Type B pancreatic cell (in vitro differentiated cells): ENCODE measurements around the gene ATP11B. TPM values are rescaled to one million over a fixed set of nuclear protein-coding genes. Genes with fewer than 3 reads are reported as not detected.

Experiments used
- DNase-seq: peaks from one replicate; pipeline ENCODE4 v3.0.0; 2021; ENCODE audit warnings: mixed read lengths; ENCODE audit not compliant: unreplicated experiment; ENCODE audit errors: extremely low spot score
- H3K27ac Mint-ChIP-seq: 2 replicates; pipeline ENCODE4 v1.8.0; 2021; ENCODE audit warnings: mild to moderate bottlenecking, mixed read lengths
- H3K27me3 Mint-ChIP-seq: 2 replicates; pipeline ENCODE4 v1.8.0; 2021; ENCODE audit warnings: mixed read lengths
- H3K36me3 Mint-ChIP-seq: 2 replicates; pipeline ENCODE4 v1.8.0; 2021; ENCODE audit warnings: mixed read lengths
- H3K4me1 Mint-ChIP-seq: one replicate; pipeline ENCODE4 v1.8.0; 2021; ENCODE audit warnings: mixed read lengths; ENCODE audit not compliant: unreplicated experiment
- H3K4me3 Mint-ChIP-seq: 2 replicates; pipeline ENCODE4 v1.8.0; 2021; ENCODE audit warnings: mild to moderate bottlenecking, mixed read lengths
- H3K9me3 Mint-ChIP-seq: 2 replicates; pipeline ENCODE4 v1.8.0; 2021; ENCODE audit warnings: mixed read lengths
- CTCF ChIP-seq: fragments of 200-600 bp; sonication (generic); conservative IDR thresholded peaks from 2 replicates; pipeline ENCODE4 v1.5.0; 2021; ENCODE audit warnings: antibody characterized with exemption, mild to moderate bottlenecking
- total RNA-seq: library from RNA; stranded (reverse); gene quantifications from 2 replicates; pipeline ENCODE4 v1.2.1, GENCODE V29; 2021; ENCODE audit warnings: low replicate concordance

ATP11B gene
- total RNA-seq, 1 donor from 2014 or later: 73.4 TPM

DNA sequence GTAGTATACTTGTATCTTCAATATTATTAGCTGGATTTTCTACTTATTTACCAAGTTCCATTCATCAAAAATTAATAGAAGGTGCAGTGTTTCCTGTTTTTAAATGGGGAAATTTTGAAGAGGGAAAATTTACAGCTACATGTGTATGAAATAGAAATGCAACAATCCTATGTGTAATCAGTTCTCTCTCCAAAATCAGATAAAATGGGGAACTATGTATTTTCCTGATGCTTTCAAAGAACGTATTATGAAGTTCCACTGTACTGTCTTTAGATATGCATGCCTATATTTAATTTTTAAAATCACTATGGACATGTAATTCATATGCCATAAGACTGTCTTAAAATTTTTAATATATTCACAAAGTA is 143.6 kb downstream of the ATP11B start:
- Mint-ChIP-seq H3K4me1 (peaks cover 4% of the 10 kb centered on the region), H3K9me3 (no peaks in the 10 kb centered on the region), H3K36me3 (peaks cover 8% of the 10 kb centered on the region), H3K4me3 (no peak overlapping the region), H3K27me3 (no peaks in the 10 kb centered on the region), H3K27ac (no peak overlapping the region)
- no peak for TF ChIP-seq CTCF
- DNase-seq: no peak

DNA sequence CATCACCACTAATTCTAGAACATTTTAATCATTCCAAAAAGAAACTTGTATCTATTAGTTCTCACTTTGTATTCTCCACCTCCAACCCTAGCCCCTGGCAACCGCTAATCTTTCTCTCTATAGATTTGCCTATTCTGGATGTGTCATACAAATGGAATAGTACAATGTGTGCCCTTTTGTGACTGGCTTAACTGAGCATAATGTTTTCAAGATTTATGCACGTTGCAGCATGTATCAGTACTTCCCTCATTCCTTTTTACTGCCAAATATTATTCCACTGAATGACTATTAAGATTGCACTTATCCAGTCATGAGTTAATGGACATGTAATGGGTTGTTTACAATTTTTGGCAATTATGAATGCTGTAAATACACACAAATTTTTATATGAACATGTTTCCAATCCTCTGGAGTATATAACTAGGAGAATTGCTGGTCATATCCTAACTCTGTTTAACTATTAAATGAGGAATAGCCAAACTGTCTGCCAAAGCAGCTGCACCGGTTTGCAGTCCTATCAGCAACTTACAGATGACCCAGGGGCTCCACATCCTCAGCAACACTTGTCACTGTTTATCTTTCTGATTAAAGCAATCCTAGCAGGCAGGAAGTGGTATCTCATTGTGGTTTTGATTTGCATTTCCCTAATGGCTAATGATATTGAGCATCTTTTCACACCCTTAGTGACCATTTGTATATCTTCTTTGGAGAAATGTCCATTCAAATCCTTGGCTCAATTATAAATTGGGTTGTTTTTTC is 144.2 kb downstream of the ATP11B start:
- Mint-ChIP-seq H3K9me3 (no peaks in the 10 kb centered on the region), H3K27ac (no peak overlapping the region), H3K36me3 (peaks cover 4% of the 10 kb centered on the region), H3K27me3 (no peaks in the 10 kb centered on the region), H3K4me3 (no peak overlapping the region), H3K4me1 (peaks cover 4% of the 10 kb centered on the region)
- TF ChIP-seq CTCF: no peak
- no peak for DNase-seq

GRCh38 chr3:182940266-182940808 is 147.0 kb downstream of the ATP11B start:
- H3K4me3 Mint-ChIP-seq: no peak overlapping the region
- peaks cover 4% of the 10 kb centered on the region for H3K4me1 Mint-ChIP-seq
- no peak for DNase-seq
- no peak for TF ChIP-seq CTCF
- H3K36me3 Mint-ChIP-seq: peaks cover 13% of the 10 kb centered on the region
- no peaks in the 10 kb centered on the region for H3K9me3 Mint-ChIP-seq
- H3K27me3 Mint-ChIP-seq: no peaks in the 10 kb centered on the region
- no peak overlapping the region for H3K27ac Mint-ChIP-seq

DNA sequence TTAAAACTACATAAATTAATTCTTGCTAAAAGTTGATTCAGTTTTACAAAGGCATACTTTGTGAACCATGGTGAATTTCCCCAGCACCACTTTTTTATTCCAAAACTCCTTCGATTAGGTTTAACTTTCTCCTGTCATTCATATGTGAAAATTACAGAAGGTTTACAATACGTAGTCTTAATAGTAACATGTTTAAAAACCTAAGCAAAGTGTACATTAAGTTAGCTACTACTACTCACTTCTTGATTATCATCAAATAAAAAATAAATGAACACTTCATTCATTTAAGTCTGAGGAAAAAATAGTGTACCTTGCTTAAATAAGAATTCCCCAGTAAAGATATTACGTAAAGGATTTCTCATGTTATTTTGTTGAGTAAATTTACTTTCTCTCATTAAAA is 148.4 kb downstream of the ATP11B start:
- H3K4me1 Mint-ChIP-seq: no peaks in the 10 kb centered on the region
- peaks cover 20% of the 10 kb centered on the region for H3K36me3 Mint-ChIP-seq
- TF ChIP-seq CTCF: no peak
- no peak overlapping the region for H3K4me3 Mint-ChIP-seq
- H3K9me3 Mint-ChIP-seq: no peaks in the 10 kb centered on the region
- H3K27me3 Mint-ChIP-seq: no peaks in the 10 kb centered on the region
- H3K27ac Mint-ChIP-seq: no peak overlapping the region
- no peak for DNase-seq

GRCh38 chr3:182947888-182948287 is 154.6 kb downstream of the ATP11B start:
- Mint-ChIP-seq H3K36me3 (peaks cover 46% of the 10 kb centered on the region), H3K4me1 (no peaks in the 10 kb centered on the region)

More at GRCh38 chr3:182947888-182948287, 154.6 kb downstream of the ATP11B start:
- no peak overlapping the region for H3K27ac Mint-ChIP-seq
- no peak for DNase-seq
- H3K9me3 Mint-ChIP-seq: peaks cover 11% of the 10 kb centered on the region
- H3K27me3 Mint-ChIP-seq: no peaks in the 10 kb centered on the region
- no peak for TF ChIP-seq CTCF
- no peak overlapping the region for H3K4me3 Mint-ChIP-seq
